Natural killer cell (primary cell): ENCODE data around the gene USPL1. TPM values are rescaled to one million over a fixed set of nuclear protein-coding genes. Genes with fewer than 3 reads are reported as not detected.

Experiments used
- ATAC-seq, 3 donors: fragments of 150-1000 bp in 2 of 3; fragments of 200-7000 bp in 1 of 3; cut with Tn5 transposase; 1 replicate in 1 of 3; 2 replicates in 2 of 3; pipeline ENCODE4 v1.10.0; 2021; ENCODE audit warnings: mild to moderate bottlenecking in 2 of 3, moderate library complexity in 2 of 3
- DNase-seq, 2 donors: peaks; one replicate each; pipeline versions ENCODE4 v3.0.0 to v3.0.0-alpha.2; 2013 to 2021; ENCODE audit warnings: mixed read lengths in 1 of 2
- H3K27ac ChIP-seq: one replicate; pipeline ENCODE4 v1.5.1; 2013; ENCODE audit warnings: mild to moderate bottlenecking, low read length
- H3K27me3 ChIP-seq: one replicate; pipeline ENCODE4 v1.6.1; 2013; ENCODE audit warnings: low read length; ENCODE audit not compliant: control insufficient read depth, insufficient read depth
- H3K36me3 ChIP-seq: one replicate; pipeline ENCODE4 v1.6.1; 2013; ENCODE audit warnings: low read length; ENCODE audit not compliant: control insufficient read depth, insufficient read depth
- H3K4me1 ChIP-seq: one replicate; pipeline ENCODE4 v1.6.1; 2013; ENCODE audit warnings: low read length; ENCODE audit not compliant: control insufficient read depth, insufficient read depth
- H3K4me3 ChIP-seq: one replicate; pipeline ENCODE4 v1.5.1; 2013; ENCODE audit warnings: low read length
- H3K9me3 ChIP-seq: one replicate; pipeline ENCODE4 v1.6.1; 2013; ENCODE audit warnings: low read length; ENCODE audit not compliant: control insufficient read depth, insufficient read depth
- H3K27ac Mint-ChIP-seq, 2 donors: one replicate each; pipeline ENCODE4 v1.8.0; 2022; ENCODE audit warnings: mild to moderate bottlenecking in 2 of 2, mixed read lengths in 2 of 2, moderate library complexity in 1 of 2
- H3K27me3 Mint-ChIP-seq, 2 donors: one replicate each; pipeline ENCODE4 v1.8.0; 2022; ENCODE audit warnings: low read depth in 2 of 2, mixed read lengths in 2 of 2
- H3K36me3 Mint-ChIP-seq: one replicate; pipeline ENCODE4 v1.8.0; 2022; ENCODE audit warnings: mixed read lengths
- H3K4me1 Mint-ChIP-seq, 2 donors: one replicate each; pipeline ENCODE4 v1.8.0; 2022; ENCODE audit warnings: mixed read lengths in 2 of 2
- H3K4me3 Mint-ChIP-seq: one replicate; pipeline ENCODE4 v1.8.0; 2022; ENCODE audit warnings: mild to moderate bottlenecking, moderate library complexity, mixed read lengths
- H3K9me3 Mint-ChIP-seq, 2 donors: one replicate each; pipeline ENCODE4 v1.8.0; 2022; ENCODE audit warnings: mixed read lengths in 2 of 2
- WGBS: methylation state at CpG from one replicate; pipeline ENCODE4 v1.1.7; 2013; ENCODE audit warnings: missing lambda C conversion rate; ENCODE audit not compliant: insufficient coverage; 5-methylcytosine and 5-hydroxymethylcytosine counted together
- intact Hi-C: fragments of 100-400 bp; cut with micrococcal nuclease; formaldehyde crosslinking; loops from one replicate; pipeline ENCODE4 v1.14.2; 2022
- total RNA-seq, 4 donors: library from RNA; stranded (reverse); fragments of 120-200 nt in 1 of 4; gene quantifications; one replicate each; pipeline versions ENCODE4 v1.2.3 to v1.2.4, GENCODE V29; 2013 to 2022
- TF ChIP-seq, protein P1 (sequence below): fragments of 200-600 bp; IDR thresholded peaks from one replicate; pipeline ENCODE4 v1.8.0; 2022; ENCODE audit warnings: antibody characterized with exemption

USPL1 gene
- total RNA-seq, 3 donors from 2014 or later (not counting 1 experiment from before 2014, with no cell fraction given), result 34.8 to 39.0 (median 36.9) TPM

GRCh38 chr13:30607908-30608307 lies 9.8 kb upstream of the USPL1 start:
- TF ChIP-seq, protein P1, sequence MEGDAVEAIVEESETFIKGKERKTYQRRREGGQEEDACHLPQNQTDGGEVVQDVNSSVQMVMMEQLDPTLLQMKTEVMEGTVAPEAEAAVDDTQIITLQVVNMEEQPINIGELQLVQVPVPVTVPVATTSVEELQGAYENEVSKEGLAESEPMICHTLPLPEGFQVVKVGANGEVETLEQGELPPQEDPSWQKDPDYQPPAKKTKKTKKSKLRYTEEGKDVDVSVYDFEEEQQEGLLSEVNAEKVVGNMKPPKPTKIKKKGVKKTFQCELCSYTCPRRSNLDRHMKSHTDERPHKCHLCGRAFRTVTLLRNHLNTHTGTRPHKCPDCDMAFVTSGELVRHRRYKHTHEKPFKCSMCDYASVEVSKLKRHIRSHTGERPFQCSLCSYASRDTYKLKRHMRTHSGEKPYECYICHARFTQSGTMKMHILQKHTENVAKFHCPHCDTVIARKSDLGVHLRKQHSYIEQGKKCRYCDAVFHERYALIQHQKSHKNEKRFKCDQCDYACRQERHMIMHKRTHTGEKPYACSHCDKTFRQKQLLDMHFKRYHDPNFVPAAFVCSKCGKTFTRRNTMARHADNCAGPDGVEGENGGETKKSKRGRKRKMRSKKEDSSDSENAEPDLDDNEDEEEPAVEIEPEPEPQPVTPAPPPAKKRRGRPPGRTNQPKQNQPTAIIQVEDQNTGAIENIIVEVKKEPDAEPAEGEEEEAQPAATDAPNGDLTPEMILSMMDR, result no peak
- Histone ChIP-seq H3K4me1 (peaks cover 11% of the 10 kb centered on the region), H3K36me3 (no peaks in the 10 kb centered on the region), H3K9me3 (no peaks in the 10 kb centered on the region), H3K4me3 (no peak overlapping the region), H3K27ac (peak overlapping the region; percentile 31), H3K27me3 (peaks cover 2% of the 10 kb centered on the region)
- 29% methylated on average over 3 of the region's 4 CpGs for WGBS
- Mint-ChIP-seq H3K36me3 (no peaks in the 10 kb centered on the region), H3K27ac (peak overlapping the region; percentile 12 to 70), H3K27me3 (peaks cover 0 to 7% of the 10 kb centered on the region in 2 donors), H3K4me3 (no peak overlapping the region), H3K9me3 (no peaks in the 10 kb centered on the region), H3K4me1 (peaks cover 12 to 16% of the 10 kb centered on the region in 2 donors)
- DNase-seq (peak; percentile 46 to 90), ATAC-seq (peak; percentile 92 to 99 (median 93))
- intact Hi-C loops, result no loop called here

GRCh38 chr13:30608364-30608763 lies 9.4 kb upstream of the USPL1 start:
- ATAC-seq, result no peak
- no peaks in the 10 kb centered on the region for H3K9me3 ChIP-seq
- no peak overlapping the region for H3K27ac ChIP-seq
- H3K36me3 ChIP-seq, result no peaks in the 10 kb centered on the region
- Mint-ChIP-seq H3K36me3 (no peaks in the 10 kb centered on the region), H3K4me3 (no peak overlapping the region), H3K27me3 (peaks cover 0 to 7% of the 10 kb centered on the region in 2 donors), H3K9me3 (no peaks in the 10 kb centered on the region), H3K4me1 (peaks cover 11 to 12% of the 10 kb centered on the region in 2 donors), H3K27ac (peak overlapping the region; percentile 12 to 70)
- intact Hi-C loops, result no loop called here
- H3K27me3 ChIP-seq, result peaks cover 2% of the 10 kb centered on the region
- no peak for DNase-seq
- 92% methylated on average over 3 of the region's 5 CpGs for WGBS
- peaks cover 11% of the 10 kb centered on the region for H3K4me1 ChIP-seq
- H3K4me3 ChIP-seq, result no peak overlapping the region
- TF ChIP-seq, protein P1, result no peak

GRCh38 chr13:30610311-30610710 lies 7.4 kb upstream of the USPL1 start:
- Histone ChIP-seq H3K9me3 (no peaks in the 10 kb centered on the region), H3K4me3 (no peak overlapping the region), H3K27ac (no peak overlapping the region), H3K27me3 (no peaks in the 10 kb centered on the region), H3K36me3 (no peaks in the 10 kb centered on the region), H3K4me1 (peaks cover 11% of the 10 kb centered on the region)
- DNase-seq (no peak), ATAC-seq (no peak)
- no peaks in the 10 kb centered on the region for H3K36me3 Mint-ChIP-seq
- H3K4me1 Mint-ChIP-seq, result peaks cover 10 to 17% of the 10 kb centered on the region in 2 donors
- H3K27ac Mint-ChIP-seq, result no peak overlapping the region
- peaks cover 0 to 4% of the 10 kb centered on the region in 2 donors for H3K27me3 Mint-ChIP-seq
- TF ChIP-seq, protein P1, result no peak
- intact Hi-C loops, result no loop called here
- no peaks in the 10 kb centered on the region for H3K9me3 Mint-ChIP-seq
- no peak overlapping the region for H3K4me3 Mint-ChIP-seq

GRCh38 chr13:30615481-30615865 lies 2.2 kb upstream of the USPL1 start:
- no peaks in the 10 kb centered on the region for H3K36me3 Mint-ChIP-seq
- TF ChIP-seq, protein P1, result no peak
- H3K4me1 ChIP-seq, result peaks cover 7% of the 10 kb centered on the region
- no peaks in the 10 kb centered on the region for H3K36me3 ChIP-seq
- no peak overlapping the region for H3K27ac Mint-ChIP-seq
- peaks cover 0 to 5% of the 10 kb centered on the region in 2 donors for H3K4me1 Mint-ChIP-seq
- no peaks in the 10 kb centered on the region for H3K9me3 ChIP-seq
- H3K27me3 Mint-ChIP-seq, result no peaks in the 10 kb centered on the region
- intact Hi-C loops, result loop anchor here (5.0 kb wide), 3 partner anchors 187 to 547 kb away; partner anchors contain the start of gene HSPH1
- no peak overlapping the region for H3K4me3 Mint-ChIP-seq
- peak overlapping the region; percentile 98 for H3K27ac ChIP-seq
- peak overlapping the region; percentile 100 for H3K4me3 ChIP-seq
- ATAC-seq (no peak), DNase-seq (no peak)
- H3K9me3 Mint-ChIP-seq, result no peaks in the 10 kb centered on the region
- WGBS, result 67% methylated on average over 1 of the region's 4 CpGs
- no peaks in the 10 kb centered on the region for H3K27me3 ChIP-seq
